A549 treated with dexamethasone at 1 μM for 4 hours (cell line): ENCODE data around the gene BTN3A1. TPM values are rescaled to one million over a fixed set of nuclear protein-coding genes. Genes with fewer than 3 reads are reported as not detected.

Experiments used
- total RNA-seq: library from RNA; stranded (reverse); fragments of 200-300 nt; extraction: Qiagen RNA extraction; gene quantifications from 5 replicates; pipeline ENCODE4 v1.2.3, GENCODE V29; 2022

BTN3A1 gene
- total RNA-seq: 1.7 to 2.6 TPM (median 2.3 TPM) in 5 replicates

DNA sequence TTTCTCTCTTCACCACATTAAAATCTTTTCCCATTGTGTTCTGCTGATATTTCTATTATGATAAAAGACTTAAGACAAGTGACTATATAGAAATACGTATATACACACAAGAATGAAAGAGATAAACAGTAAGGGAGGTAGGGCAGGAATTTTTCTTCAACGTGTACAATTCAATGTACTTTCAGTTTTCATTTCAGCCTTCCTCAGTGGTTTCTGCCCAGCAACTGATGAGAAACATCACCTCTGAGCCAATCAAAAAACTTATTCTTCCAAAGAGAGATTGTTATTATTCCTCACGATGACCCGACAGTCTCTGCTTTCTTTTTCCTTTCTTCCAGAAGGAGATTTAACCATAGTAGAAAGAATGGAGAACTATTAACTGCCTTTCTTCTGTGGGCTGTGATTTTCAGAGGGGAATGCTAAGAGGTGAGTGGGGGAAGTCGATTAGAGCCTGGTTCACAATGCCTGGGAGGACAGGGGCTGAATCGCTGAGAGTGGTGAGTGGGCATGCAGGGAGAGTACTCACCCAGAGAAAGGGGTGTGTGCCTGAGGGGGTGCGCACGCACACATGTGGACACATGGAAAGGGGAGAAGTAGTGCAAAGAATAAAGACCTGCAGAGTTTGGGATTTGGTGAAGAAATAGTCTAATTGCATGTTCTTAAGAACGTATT is at the start of gene BTN3A1:
Gene BTN3A1, plus strand, starts transcription at position 289 of the 672 bp plus-strand sequence. CDS start 3,289 bp downstream, outside the sequence.

DNA sequence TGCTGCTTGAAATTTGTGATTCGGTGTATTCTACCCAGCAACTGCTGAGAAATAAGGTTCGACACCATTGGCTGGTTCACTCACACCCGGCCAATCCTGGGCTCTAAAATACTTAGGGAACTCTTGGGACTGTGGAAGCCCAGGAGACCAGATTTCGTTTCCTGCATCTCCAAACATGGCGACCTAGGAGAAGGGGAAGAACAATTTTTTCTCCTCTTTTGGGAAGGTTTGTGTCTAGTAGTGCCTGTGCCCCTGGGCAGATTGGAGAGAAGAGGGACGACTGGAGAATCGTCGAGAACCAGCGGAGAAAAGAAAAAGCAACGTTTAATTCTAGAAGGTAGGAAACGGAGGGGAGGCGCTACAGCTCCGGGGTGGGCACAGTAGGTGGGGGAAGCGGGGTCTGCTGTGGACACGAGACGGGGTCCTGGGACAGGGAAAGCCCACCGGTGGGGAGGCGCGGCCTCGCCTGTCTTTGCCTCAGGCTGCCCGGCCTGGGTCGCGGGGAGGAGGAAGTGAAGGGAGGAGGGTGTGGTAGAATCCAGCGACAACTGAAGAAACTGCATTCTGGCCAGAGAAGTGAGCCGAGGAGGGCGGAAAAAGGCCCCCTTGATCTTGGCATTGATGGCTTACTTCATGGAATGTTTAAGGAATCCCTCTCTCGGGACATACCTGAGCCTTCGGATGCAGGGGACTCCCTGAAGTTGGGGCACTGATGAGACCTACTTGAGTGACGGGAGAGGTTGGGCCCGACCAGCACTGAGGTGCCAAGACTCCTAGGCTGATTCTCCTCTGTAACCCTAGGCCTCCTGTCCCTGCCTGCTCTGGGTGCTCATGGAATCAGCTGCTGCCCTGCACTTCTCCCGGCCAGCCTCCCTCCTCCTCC is 56.0 kb downstream of the BTN3A1 start, which contains the start of gene BTN2A1:
Gene BTN2A1, plus strand, starts transcription at position 150 of the 883 bp plus-strand sequence. Its CDS starts 682 bp downstream, at position 832.

Other genes with a start within 250 kb of the BTN3A1 start
- gene BTN3A2, start 37.1 kb upstream of the BTN3A1 start, total RNA-seq: 2.9 to 4.4 TPM (median 3.2 TPM) in 5 replicates
- gene BTN2A2, start 19.2 kb upstream of the BTN3A1 start, total RNA-seq: 4.8 to 8.8 TPM (median 5.9 TPM) in 5 replicates
- gene BTN3A3, start 38.2 kb downstream of the BTN3A1 start, total RNA-seq: 0.50 to 0.92 TPM (median 0.71 TPM) in 5 replicates
- 15.8 to 22.5 TPM (median 21.3 TPM) in 5 replicates for gene BTN2A1, start 55.7 kb downstream of the BTN3A1 start, total RNA-seq
- gene BTN1A1, start 98.0 kb downstream of the BTN3A1 start, total RNA-seq: not detected in 5 replicates
- gene HMGN4, start 136.1 kb downstream of the BTN3A1 start, total RNA-seq: 65.6 to 85.0 TPM (median 75.3 TPM) in 5 replicates
- gene ABT1, start 194.7 kb downstream of the BTN3A1 start, total RNA-seq: 12.7 to 14.1 TPM (median 12.8 TPM) in 5 replicates